MM.1S (cell line): ENCODE data around the gene GAPDHS.

Experiments
- DNase-seq: peaks from one replicate; pipeline ENCODE4 v3.0.0-alpha.2; 2015
- H2AFZ ChIP-seq: fragments of 300-600 bp; sonication (generic); 2 replicates; pipeline ENCODE4 v1.6.0; 2016; ENCODE audit warnings: antibody characterized with exemption, low read length
- H3F3A ChIP-seq: fragments of 300-600 bp; sonication (generic); 2 replicates; pipeline ENCODE4 v1.6.1; 2016; ENCODE audit warnings: mild to moderate bottlenecking, antibody characterized with exemption, low read length, moderate library complexity, mixed read lengths; ENCODE audit not compliant: insufficient read depth
- H3K27ac ChIP-seq: fragments of 300-600 bp; sonication (generic); 2 replicates; pipeline ENCODE4 v1.5.1; 2016; ENCODE audit warnings: mild to moderate bottlenecking, low read length
- H3K27me3 ChIP-seq: fragments of 300-600 bp; sonication (generic); replicated peaks from 2 replicates; pipeline ENCODE4 v1.6.0; 2016; ENCODE audit warnings: low read length; ENCODE audit not compliant: insufficient read depth
- H3K36me3 ChIP-seq: fragments of 300-600 bp; sonication (generic); replicated peaks from 2 replicates; pipeline ENCODE4 v1.6.1; 2016; ENCODE audit warnings: mild to moderate bottlenecking, low read length, mixed read lengths; ENCODE audit not compliant: insufficient read depth
- H3K4me1 ChIP-seq: fragments of 300-600 bp; sonication (generic); 2 replicates; pipeline ENCODE4 v1.6.1; 2016; ENCODE audit warnings: low read length, mixed read lengths
- H3K4me2 ChIP-seq: fragments of 300-600 bp; sonication (generic); 2 replicates; pipeline ENCODE4 v1.6.0; 2016; ENCODE audit warnings: low read depth, low read length
- H3K4me3 ChIP-seq: fragments of 300-600 bp; sonication (generic); 2 replicates; pipeline ENCODE4 v1.5.1; 2016; ENCODE audit warnings: low read length, mixed read lengths
- H3K79me2 ChIP-seq: fragments of 300-600 bp; sonication (generic); 2 replicates; pipeline ENCODE4 v1.6.1; 2016; ENCODE audit warnings: mixed run types, low read length, mixed read lengths
- H3K9ac ChIP-seq: fragments of 300-600 bp; sonication (generic); 2 replicates; pipeline ENCODE4 v1.6.1; 2016; ENCODE audit warnings: low read length, mixed read lengths
- H3K9me2 ChIP-seq: fragments of 300-600 bp; sonication (generic); replicated peaks from 2 replicates; pipeline ENCODE4 v1.6.1; 2016; ENCODE audit warnings: mild to moderate bottlenecking, low read length, mixed read lengths; ENCODE audit not compliant: insufficient read depth
- H3K9me3 ChIP-seq: fragments of 300-600 bp; sonication (generic); replicated peaks from 2 replicates; pipeline ENCODE4 v1.6.1; 2016; ENCODE audit warnings: mild to moderate bottlenecking, low read length, mixed read lengths; ENCODE audit not compliant: insufficient read depth
- H4K20me1 ChIP-seq: fragments of 300-600 bp; sonication (generic); 2 replicates; pipeline ENCODE4 v1.6.1; 2016; ENCODE audit warnings: mild to moderate bottlenecking, low read length, moderate library complexity, mixed read lengths; ENCODE audit not compliant: insufficient read depth
- EZH2 ChIP-seq: fragments of 300-600 bp; sonication (generic); optimal IDR thresholded peaks from 2 replicates; pipeline ENCODE3; 2017; ENCODE audit warnings: low read depth, mild to moderate bottlenecking, antibody characterized with exemption, low read length, mixed read lengths
- EZH2phosphoT487 ChIP-seq: fragments of 300-600 bp; sonication (generic); IDR thresholded peaks from 2 replicates; pipeline ENCODE4 v1.6.1; 2018; ENCODE audit warnings: antibody characterized with exemption, low read length
- TF ChIP-seq, protein P1 (sequence below): fragments of 300-600 bp; sonication (generic); IDR thresholded peaks from 2 replicates; pipeline ENCODE4 v1.5.1; 2016; ENCODE audit warnings: antibody characterized with exemption, low read length, mixed read lengths

The GAPDHS gene

DNA sequence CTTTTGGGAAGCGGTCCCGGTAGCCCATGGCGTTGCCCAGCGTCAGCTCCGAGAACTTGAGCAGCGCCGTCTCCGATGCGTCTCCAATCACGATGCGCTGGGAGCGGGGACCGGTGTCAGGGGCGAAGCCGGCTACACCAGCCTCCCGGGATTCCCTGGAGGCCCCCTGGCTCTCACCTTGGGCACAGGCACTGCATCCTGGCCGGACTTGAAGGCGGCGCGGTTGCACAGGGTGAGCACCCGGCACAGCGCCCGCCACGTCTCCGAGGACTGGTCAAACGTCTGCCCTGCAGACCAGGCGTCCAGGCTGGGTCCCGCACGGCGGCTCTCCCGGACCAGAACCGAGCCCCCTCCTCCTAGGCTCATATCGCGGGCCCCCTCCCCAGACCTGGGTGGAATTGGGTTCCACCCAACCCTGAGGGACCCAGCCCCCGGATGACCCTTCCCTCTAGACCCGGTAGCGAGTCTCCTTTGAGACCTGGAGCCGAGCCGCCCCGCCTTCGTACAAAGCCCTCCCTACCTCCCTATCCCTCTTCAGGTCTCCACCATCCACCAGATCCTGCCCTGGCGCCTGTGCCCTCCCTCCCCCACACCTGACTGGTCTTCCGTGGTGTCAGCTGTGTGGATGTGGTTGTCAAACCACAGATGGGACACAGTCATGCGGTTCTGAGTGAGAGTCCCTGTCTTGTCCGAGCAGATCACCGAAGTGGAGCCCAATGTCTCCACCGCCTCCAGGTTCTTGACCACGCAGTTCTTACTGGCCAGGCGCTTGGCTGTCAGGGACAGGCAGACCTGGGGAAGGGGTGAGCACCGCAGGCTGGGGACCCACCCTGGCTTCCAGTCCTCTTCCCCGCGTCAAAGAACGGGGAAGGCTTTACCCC is 25.4 kb downstream of the GAPDHS start:
- no peaks in the 10 kb centered on the region for H3K36me3 ChIP-seq
- H3K27ac ChIP-seq = no peak overlapping the region
- H3K9me2 ChIP-seq = no peaks in the 10 kb centered on the region
- H2AFZ ChIP-seq = no peak overlapping the region
- H3K9ac ChIP-seq = no peak overlapping the region
- H3K27me3 ChIP-seq = peaks cover 89% of the 10 kb centered on the region
- no peak for DNase-seq
- H3K4me1 ChIP-seq = no peaks in the 10 kb centered on the region
- H3K4me2 ChIP-seq = no peak overlapping the region
- no peak overlapping the region for H3K4me3 ChIP-seq
- H3K79me2 ChIP-seq = no peaks in the 10 kb centered on the region
- no peaks in the 10 kb centered on the region for H4K20me1 ChIP-seq
- H3K9me3 ChIP-seq = no peaks in the 10 kb centered on the region
- H3F3A ChIP-seq = no peaks in the 10 kb centered on the region
- TF ChIP-seq, protein P1, sequence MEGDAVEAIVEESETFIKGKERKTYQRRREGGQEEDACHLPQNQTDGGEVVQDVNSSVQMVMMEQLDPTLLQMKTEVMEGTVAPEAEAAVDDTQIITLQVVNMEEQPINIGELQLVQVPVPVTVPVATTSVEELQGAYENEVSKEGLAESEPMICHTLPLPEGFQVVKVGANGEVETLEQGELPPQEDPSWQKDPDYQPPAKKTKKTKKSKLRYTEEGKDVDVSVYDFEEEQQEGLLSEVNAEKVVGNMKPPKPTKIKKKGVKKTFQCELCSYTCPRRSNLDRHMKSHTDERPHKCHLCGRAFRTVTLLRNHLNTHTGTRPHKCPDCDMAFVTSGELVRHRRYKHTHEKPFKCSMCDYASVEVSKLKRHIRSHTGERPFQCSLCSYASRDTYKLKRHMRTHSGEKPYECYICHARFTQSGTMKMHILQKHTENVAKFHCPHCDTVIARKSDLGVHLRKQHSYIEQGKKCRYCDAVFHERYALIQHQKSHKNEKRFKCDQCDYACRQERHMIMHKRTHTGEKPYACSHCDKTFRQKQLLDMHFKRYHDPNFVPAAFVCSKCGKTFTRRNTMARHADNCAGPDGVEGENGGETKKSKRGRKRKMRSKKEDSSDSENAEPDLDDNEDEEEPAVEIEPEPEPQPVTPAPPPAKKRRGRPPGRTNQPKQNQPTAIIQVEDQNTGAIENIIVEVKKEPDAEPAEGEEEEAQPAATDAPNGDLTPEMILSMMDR = no peak
- TF ChIP-seq EZH2 (no peak), EZH2phosphoT487 (no peak)

DNA sequence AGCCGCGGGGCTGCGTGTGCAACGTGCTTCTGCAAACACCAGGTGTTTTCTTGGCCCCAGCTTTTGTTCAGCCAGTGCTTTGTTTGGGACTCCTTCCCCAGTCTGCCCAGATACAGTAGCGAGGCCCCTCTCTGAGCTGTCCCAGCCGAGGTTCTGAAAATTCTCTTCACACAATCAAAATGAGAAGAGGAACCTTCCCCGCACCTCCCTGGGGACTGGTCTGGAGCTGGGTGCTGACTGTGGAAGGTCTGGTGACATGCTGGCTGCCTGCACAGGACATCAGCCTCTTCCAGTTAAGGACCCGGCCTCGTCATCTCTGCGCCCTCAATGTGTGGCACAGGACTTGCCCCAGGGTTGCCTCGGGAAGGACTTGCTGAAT is 26.0 kb downstream of the GAPDHS start:
- H3K9me2 ChIP-seq = no peaks in the 10 kb centered on the region
- no peak overlapping the region for H2AFZ ChIP-seq
- no peak overlapping the region for H3K4me2 ChIP-seq
- no peaks in the 10 kb centered on the region for H3F3A ChIP-seq
- H3K27me3 ChIP-seq = peaks cover 87% of the 10 kb centered on the region
- H3K79me2 ChIP-seq = no peaks in the 10 kb centered on the region
- H3K9ac ChIP-seq = no peak overlapping the region
- TF ChIP-seq, protein P1 = no peak
- no peak for TF ChIP-seq EZH2
- no peak for TF ChIP-seq EZH2phosphoT487
- no peak overlapping the region for H3K4me3 ChIP-seq
- no peaks in the 10 kb centered on the region for H3K4me1 ChIP-seq
- no peaks in the 10 kb centered on the region for H4K20me1 ChIP-seq
- H3K9me3 ChIP-seq = no peaks in the 10 kb centered on the region
- H3K36me3 ChIP-seq = no peaks in the 10 kb centered on the region
- DNase-seq = no peak
- no peak overlapping the region for H3K27ac ChIP-seq

DNA sequence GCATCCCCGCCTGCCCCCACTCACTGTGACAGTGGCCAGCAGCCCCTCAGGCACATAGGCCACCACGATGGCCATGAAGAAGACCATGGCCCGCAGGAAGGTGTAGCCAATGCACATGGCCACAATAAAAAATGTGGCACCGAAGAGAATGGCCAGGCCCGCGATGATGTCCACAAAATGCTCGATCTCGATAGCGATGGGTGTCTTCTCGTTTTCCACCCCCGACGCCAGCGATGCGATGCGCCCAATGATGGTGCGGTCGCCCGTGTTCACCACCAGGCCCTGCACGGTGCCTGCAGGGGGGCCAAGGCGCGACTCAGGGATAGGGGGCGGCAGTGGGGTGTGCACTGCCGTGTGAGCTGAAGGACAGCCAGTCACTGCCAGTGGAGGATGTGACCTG is 26.5 kb downstream of the GAPDHS start:
- H3K4me1 ChIP-seq = no peaks in the 10 kb centered on the region
- H3K4me2 ChIP-seq = no peak overlapping the region
- no peaks in the 10 kb centered on the region for H3K9me3 ChIP-seq
- H3K4me3 ChIP-seq = no peak overlapping the region
- H2AFZ ChIP-seq = no peak overlapping the region
- H3F3A ChIP-seq = no peaks in the 10 kb centered on the region
- TF ChIP-seq EZH2phosphoT487 (no peak), EZH2 (no peak)
- TF ChIP-seq, protein P1 = no peak
- no peak overlapping the region for H3K9ac ChIP-seq
- H3K27me3 ChIP-seq = peaks cover 87% of the 10 kb centered on the region
- H4K20me1 ChIP-seq = no peaks in the 10 kb centered on the region
- H3K9me2 ChIP-seq = no peaks in the 10 kb centered on the region
- H3K27ac ChIP-seq = no peak overlapping the region
- no peaks in the 10 kb centered on the region for H3K36me3 ChIP-seq
- DNase-seq = no peak
- no peaks in the 10 kb centered on the region for H3K79me2 ChIP-seq
